PFSK-1 (cell line): Measurements from ENCODE around the gene ZNF133.

ENCODE experiments used
- FOXP2 ChIP-seq: optimal IDR thresholded peaks from 2 replicates; pipeline ENCODE3; 2011; ENCODE audit warnings: borderline replicate concordance, control low read depth, inconsistent platforms; ENCODE audit not compliant: insufficient read depth; ENCODE audit errors: extremely low read length, extremely low read depth
- POLR2AphosphoS5 ChIP-seq: IDR thresholded peaks from 2 replicates; pipeline ENCODE4 v1.6.1; 2012; ENCODE audit warnings: low read depth, mild to moderate bottlenecking, control low read depth, low read length, moderate library complexity
- SIN3A ChIP-seq: IDR thresholded peaks from 2 replicates; pipeline ENCODE4 v1.6.1; 2012; ENCODE audit warnings: mild to moderate bottlenecking, low read length, moderate library complexity, borderline replicate concordance; ENCODE audit not compliant: insufficient read depth
- TAF1 ChIP-seq: IDR thresholded peaks from 2 replicates; pipeline ENCODE4 v1.6.1; 2012; ENCODE audit warnings: low read length, control low read depth, borderline replicate concordance; ENCODE audit not compliant: insufficient read depth
- TF ChIP-seq, protein P1 (sequence below), 2 experiments: IDR thresholded peaks; 2 replicates each; pipeline versions ENCODE4 v1.6.1 to v1.8.0; 2011 to 2012; ENCODE audit warnings: low read depth in 2 of 2, low read length in 2 of 2, control low read depth in 1 of 2, inconsistent platforms in 1 of 2, mild to moderate bottlenecking in 1 of 2, moderate library complexity in 1 of 2; ENCODE audit not compliant: insufficient read depth in 1 of 2

The ZNF133 gene

GRCh38 chr20:18279242-18279641 is 9.1 kb upstream of the ZNF133 start:
- TF ChIP-seq, protein P1, sequence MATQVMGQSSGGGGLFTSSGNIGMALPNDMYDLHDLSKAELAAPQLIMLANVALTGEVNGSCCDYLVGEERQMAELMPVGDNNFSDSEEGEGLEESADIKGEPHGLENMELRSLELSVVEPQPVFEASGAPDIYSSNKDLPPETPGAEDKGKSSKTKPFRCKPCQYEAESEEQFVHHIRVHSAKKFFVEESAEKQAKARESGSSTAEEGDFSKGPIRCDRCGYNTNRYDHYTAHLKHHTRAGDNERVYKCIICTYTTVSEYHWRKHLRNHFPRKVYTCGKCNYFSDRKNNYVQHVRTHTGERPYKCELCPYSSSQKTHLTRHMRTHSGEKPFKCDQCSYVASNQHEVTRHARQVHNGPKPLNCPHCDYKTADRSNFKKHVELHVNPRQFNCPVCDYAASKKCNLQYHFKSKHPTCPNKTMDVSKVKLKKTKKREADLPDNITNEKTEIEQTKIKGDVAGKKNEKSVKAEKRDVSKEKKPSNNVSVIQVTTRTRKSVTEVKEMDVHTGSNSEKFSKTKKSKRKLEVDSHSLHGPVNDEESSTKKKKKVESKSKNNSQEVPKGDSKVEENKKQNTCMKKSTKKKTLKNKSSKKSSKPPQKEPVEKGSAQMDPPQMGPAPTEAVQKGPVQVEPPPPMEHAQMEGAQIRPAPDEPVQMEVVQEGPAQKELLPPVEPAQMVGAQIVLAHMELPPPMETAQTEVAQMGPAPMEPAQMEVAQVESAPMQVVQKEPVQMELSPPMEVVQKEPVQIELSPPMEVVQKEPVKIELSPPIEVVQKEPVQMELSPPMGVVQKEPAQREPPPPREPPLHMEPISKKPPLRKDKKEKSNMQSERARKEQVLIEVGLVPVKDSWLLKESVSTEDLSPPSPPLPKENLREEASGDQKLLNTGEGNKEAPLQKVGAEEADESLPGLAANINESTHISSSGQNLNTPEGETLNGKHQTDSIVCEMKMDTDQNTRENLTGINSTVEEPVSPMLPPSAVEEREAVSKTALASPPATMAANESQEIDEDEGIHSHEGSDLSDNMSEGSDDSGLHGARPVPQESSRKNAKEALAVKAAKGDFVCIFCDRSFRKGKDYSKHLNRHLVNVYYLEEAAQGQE (IDR thresholded peaks at IDR 0.05; ENCODE audit: insufficient read depth in 1 of 2, low read depth in 2 of 2, low read length in 2 of 2) = no peak
- TF ChIP-seq TAF1 (no peak), FOXP2 (no peak), SIN3A (no peak), POLR2AphosphoS5 (no peak)

- TF ChIP-seq POLR2AphosphoS5 (no peak), FOXP2 (no peak), TAF1 (no peak), SIN3A (no peak)
- TF ChIP-seq, protein P1 (IDR thresholded peaks at IDR 0.05; ENCODE audit: insufficient read depth in 1 of 2, low read depth in 2 of 2, low read length in 2 of 2) = no peak
These were observed 3.4 kb upstream of the ZNF133 start for GRCh38 chr20:18284805-18285533.

DNA sequence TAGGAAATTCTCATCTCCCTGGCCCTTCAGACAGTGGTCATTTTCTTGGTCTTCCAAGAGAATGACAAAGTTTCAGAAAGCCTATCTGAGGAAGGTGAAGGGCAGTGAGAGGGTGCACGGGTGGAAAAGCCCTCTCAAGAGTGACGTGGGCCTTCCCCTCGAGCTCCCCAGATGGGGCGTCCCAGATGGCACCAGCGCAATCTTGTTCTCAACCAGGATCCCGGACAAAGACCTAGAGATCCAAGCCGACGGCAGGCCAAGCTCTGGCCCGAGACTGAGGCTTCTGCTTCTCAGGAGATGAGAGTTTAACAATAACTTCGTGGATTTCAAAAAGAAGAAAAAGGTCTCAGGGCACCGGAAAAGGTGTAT is 797 bp upstream of the ZNF133 start:
- no peak for TF ChIP-seq TAF1

DNA sequence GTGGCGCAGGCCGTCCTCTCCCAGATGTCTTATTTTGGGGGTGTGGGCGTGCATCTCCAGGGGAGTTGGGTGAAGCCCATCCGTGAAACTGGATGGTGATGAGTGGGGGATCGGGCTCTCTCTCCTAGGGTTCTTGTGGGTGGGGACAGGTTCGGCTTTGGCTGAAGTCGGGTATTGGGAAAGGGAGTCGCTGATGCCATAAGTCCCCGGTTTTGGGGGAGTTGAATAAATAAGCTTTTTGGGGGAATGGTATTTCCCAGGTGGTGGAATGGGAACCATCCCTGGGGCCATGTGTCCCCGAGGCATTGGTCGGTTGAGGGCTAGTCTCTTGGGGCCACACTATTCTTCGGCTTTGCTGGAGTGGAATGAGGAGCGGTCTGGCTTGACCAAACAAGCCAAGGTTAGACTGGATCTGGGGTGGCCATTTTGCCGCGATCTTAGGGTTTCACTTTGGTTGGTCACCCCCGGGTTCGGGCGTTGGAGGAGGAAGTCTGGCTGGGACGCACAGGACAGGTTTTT is 481 bp downstream of the ZNF133 start:
- TF ChIP-seq, protein P1 (IDR thresholded peaks at IDR 0.05; ENCODE audit: insufficient read depth in 1 of 2, low read depth in 2 of 2, low read length in 2 of 2) = no peak
- TF ChIP-seq POLR2AphosphoS5 = no peak
- no peak for TF ChIP-seq SIN3A
- no peak for TF ChIP-seq FOXP2
- TF ChIP-seq TAF1 = no peak

- TF ChIP-seq TAF1 (no peak), FOXP2 (no peak), SIN3A (no peak), POLR2AphosphoS5 (no peak)
- TF ChIP-seq, protein P1 (IDR thresholded peaks at IDR 0.05; ENCODE audit: insufficient read depth in 1 of 2, low read depth in 2 of 2, low read length in 2 of 2) = no peak
These were observed 979 bp downstream of the ZNF133 start for GRCh38 chr20:18289306-18289705.
